ENCODE results near the gene KCNQ1.

The KCNQ1 gene

DNA sequence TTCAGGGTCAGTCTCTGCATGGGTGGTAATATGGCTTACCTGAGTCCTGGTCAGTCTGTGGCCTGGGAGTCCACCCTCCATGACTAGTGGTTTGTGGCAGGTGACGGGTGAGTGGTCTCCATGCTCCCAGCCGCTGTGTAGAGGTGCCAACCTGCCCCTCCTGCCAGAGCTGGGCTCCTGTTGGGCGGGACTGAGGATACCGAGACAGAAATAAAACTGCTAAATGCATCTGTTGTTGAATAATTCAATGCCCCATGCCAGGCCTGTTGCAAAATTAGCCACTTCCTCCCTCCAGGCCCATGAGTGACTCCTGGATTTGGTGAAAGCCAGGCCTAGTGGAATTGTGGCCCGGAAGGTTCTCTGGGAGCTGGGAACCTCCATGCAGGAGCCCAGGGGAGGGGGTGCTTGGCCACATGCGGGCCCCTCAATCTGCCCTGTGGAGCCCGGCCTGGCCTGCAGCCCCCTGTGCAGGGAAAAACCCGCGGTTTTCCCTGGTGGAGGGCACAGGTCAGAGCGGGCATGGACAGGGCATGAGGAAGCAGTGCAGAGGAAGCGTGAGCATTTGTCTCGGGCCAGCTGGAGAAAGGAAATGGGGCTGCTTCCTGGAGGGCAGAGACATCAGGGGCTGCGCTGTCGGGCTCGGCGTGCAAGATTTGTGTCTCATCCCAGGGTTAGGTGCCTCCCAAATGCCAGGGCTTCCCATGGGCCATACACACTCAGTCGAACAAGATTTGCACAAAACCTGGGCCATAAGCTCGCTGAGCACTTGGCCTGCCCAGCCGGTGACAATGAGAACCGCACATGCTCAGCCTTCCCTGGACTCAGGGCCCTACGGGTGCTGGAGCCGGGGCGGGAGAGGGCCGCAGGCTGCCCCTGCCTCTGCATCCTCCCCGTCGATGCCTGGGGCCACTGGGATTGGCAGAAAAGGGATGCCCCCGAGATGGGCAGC lies 66.9 kb downstream of the KCNQ1 start:
- DNase-seq (ENCODE audit: low read depth): no peak

DNA sequence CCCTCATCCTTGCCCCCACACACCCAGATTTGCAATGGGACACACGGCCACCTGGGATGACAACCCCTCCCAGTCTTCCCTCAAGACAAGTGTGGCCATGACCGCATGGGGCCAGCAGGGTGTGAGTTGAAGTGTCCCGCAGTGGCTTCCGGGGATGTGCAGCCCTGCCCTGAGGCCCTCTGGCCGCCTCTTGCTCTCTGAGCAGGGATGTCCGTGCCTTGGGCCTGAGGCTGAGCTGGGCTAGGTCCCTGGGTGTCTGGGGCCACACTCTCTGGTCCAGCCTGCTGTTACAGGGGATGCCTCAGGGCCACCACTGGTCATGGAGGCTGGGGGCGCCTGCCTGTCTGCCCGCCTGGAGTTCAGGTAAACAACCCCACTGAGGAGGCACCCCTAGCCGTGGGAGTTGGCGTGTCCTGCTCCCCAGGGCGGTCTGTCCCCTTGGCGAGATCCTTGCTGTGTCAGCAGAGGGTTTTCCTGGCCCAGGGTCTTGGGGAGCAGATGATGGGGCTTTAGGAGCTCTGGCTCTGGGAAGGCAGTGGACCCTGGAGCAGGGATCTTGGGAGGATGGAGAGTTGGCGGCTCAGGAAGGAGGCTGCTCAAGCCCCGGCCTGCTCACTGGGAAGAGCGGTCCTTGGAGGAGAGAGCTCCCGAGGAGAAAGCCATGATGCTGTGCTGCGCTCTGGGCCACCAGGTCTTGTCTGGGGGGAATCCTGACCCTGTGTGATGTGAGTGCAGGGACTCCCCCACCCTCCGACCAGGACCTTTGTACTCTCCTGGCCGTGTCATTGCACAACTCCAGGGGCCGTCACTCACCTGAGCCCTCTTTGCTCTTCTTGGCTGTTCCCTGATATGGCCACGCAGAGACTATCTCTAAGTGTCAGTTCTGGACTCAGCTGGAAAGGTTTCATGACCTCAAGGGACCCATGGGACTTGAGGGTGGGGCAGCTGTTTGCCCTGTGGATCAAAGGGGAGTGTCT lies 67.9 kb downstream of the KCNQ1 start:
- no peak for DNase-seq (ENCODE audit: low read depth)

DNA sequence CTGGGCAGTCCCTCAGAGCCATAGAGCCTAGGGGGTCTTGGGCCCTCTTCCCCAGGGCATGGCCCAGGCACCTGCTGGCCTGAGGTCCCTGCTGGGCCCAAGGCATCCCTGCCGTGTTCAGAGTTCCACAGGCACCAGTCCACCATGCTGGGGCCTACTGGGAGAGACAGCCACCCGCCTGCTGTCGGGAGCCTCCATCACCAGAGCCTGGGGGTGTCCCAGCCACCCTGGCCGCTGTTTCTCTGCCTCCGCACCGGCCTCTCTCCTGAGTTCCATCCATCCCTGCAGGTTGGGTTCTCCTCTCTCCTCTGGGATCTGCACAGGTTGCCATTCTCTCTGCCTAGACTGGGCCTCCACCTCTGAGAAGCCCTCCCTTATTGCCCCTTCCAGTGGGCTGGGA lies 68.6 kb downstream of the KCNQ1 start:
- no peak for DNase-seq (ENCODE audit: low read depth)

DNA sequence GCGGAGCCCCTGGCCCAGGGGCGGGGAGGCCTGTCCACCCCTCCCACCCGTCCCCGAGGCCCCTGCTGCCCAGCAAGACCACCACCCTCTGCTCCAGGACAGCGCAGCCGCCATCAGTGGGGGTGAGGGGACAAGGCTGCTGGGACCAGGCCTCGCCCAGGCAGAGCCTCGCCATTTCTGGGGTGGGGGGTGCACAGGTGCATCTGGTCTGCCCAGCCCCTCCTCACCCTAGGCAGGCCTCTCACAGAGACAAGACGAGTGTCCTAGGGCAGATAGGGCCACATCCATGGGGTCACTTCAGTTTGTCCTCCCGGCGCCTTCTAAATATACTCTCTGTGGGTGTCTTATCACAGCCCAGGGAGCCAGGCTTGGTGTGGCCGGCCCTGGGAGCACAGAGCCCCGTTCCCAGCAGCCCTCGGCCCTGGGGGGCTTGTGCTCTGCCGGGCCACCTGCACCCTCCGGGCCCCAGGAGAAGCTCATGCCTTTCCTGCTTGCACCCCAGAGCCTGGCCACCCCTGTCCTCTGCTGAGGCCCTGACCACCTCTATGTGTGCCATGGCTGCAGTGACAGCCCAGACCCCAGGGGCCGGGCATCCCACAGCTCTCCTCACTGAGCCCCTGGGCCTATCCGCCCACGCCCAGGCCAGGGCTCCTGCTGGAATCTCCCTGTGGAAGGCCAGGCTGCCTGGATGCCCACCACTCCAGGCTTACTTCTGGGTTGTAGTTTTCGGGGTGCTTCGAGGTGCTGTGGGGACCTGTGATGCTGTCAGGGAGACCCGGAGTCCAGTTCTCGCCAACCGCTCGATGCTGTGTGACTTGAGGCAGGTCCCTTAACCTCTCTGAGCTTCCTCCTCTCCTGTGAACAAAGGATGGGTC lies 70.8 kb downstream of the KCNQ1 start:
- no peak for DNase-seq (ENCODE audit: low read depth)

DNA sequence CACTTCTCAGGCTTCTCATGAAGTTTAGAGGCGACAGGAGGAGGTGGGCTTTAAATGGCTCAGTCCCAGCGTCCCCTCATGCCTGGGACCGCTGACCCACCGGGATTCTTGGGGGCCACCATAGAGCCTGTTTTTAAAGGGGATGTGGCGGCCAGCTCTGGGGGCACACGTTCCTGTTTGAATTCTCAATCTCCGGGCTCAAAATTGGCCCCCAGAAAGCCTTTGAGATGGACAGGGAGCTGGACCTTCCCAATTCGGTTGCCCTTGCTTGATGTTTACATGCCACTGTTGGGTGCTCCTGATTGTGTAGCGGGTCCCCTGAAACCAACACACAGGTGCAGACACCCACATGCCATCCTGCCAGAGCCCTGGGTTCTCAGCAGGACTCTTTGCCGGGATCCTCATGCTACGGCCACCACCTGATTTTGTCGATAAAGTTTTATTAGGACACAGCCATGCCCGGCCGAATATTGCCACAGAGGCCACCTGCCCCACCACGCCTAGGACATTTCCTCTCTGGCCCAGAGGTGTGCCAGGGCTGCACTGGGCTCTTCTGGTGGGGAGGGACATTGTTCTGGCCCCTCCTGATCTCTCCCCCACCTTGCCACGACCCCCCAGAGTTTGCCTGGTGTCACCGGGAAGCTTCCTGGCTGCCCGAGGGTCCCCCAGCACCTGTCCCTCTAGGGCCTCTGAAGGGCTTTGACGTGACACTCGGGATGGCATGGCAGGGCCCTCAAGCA lies 71.6 kb downstream of the KCNQ1 start:
- no peak for DNase-seq (ENCODE audit: low read depth)

DNA sequence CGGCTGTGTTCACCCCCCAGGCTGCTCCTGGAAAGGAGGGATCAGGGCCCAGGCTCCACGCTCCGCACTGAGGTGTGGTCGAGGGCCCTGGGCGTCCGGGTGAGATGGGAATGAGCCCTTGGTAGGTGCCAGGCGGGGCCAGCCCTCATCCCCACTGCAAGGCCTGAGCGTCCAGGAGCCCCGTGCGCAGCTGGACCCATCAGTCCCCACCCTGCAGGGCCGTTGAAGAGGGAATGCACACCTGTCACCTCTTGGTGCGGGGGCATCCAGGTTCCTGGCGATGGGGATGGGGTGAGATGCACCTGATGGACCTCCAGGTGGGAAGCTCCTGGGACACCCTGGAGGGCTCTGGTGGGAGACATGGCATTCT lies 72.2 kb downstream of the KCNQ1 start:
- no peak for DNase-seq (ENCODE audit: low read depth)

DNA sequence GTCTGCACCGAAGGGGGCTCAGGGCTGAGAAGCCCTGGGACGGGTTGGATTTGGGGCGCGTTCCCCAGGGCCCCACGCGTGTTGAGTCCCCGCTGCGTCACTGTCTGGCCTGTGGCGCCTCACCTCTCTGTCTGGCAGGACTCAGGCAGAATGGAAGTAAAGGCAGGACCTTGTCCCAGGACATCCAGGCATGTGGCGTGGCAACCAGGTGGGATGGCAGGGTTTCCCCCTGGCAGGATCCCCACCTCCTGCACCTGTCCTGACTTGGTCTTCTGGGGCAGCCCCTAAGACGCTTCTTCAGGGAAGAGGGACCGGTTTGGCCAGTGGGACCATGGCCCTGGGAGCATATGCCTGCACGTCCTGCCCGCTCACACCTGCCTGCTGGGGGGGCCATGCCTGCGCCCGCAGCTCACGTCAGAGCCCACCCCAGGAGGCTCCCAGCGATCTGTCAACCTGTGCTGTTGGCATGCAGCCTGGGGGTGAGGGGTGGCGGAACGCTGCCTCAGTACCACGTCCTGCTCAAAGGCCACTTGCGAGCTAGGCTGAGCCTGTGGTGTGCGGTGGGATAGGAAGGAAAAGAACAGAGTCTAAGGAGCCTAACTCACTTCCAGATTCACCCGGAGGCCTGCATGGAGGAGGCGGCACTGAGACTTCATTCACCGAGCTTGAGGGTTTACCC lies 72.7 kb downstream of the KCNQ1 start:
- no peak for DNase-seq (ENCODE audit: low read depth)

DNA sequence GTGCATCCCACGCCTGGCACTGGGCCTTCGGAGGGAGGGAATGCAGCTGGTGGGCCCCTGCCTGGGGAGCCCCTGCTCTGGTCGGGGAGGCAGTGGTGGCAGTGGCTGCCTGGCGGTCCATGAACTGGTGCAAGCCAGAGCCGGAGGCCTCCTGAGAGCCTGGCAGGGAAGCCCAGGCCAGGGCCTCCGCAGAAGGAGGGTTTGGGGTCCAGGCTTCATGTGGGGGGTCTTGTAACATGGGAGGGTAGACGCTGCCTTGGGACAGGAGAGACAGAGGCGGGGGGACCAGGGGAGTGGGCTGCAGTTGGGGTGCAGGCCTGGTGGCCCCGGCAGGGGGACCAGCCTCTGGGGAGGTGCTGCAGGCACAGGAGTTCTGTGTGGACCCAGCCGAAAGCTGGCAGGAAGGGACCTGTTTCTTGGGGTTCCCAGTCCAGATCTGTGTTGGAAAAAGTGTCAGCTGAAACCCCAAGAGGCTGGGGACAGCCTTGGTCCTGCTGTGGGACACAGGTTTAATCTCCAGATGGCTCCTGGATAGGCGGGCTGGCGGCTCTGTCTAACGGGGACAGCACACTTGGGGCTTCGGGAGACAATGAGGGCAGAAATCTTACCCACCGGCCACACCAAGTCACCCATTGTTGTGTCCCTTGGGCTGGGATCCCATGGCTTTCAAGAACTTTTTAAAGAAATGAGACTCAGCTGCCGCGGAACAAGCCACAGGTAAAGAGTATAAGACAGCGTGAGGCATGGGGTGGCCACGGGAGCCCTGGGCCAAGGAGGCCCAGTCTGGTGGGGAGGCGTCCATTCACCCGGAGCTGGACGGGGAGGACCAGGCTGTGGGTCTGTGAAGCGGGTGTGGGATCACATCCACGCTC lies 73.5 kb downstream of the KCNQ1 start:
- DNase-seq (ENCODE audit: low read depth): no peak

DNA sequence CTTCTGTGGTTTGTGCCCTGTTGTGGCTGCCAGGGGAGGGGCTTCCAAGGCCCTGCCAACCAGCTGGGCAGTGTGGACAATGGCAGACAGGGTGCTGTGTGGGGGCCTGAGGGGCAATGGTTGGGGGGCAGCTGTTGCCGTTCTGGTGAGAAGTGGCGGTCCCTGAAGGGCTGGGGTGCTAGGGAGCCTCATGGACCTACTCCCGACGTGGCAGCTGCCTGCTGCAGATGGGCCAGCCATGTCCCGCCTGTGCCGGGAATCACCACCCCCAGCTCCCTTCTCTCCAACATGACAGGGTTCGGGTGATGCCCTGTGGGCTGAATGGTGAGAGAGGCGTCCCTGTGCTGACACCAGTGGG lies 74.2 kb downstream of the KCNQ1 start:
- DNase-seq (ENCODE audit: low read depth): no peak

DNA sequence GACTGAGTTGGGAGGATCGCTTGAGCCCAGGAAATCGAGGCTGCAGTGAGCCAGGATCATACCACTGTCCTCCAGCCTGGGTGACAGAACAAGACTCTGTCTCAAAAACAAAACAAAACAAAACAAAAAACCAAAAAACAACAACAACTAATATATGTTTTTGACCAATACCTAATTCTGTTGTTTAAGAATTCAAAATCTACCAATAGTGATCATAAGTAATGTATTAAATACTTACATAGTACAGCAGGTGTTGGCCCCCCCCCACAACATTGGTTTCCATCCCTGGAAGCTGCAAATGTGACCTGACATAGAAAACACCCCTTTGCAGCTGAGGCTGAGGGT lies 74.7 kb downstream of the KCNQ1 start:
- DNase-seq (ENCODE audit: low read depth): no peak

DNA sequence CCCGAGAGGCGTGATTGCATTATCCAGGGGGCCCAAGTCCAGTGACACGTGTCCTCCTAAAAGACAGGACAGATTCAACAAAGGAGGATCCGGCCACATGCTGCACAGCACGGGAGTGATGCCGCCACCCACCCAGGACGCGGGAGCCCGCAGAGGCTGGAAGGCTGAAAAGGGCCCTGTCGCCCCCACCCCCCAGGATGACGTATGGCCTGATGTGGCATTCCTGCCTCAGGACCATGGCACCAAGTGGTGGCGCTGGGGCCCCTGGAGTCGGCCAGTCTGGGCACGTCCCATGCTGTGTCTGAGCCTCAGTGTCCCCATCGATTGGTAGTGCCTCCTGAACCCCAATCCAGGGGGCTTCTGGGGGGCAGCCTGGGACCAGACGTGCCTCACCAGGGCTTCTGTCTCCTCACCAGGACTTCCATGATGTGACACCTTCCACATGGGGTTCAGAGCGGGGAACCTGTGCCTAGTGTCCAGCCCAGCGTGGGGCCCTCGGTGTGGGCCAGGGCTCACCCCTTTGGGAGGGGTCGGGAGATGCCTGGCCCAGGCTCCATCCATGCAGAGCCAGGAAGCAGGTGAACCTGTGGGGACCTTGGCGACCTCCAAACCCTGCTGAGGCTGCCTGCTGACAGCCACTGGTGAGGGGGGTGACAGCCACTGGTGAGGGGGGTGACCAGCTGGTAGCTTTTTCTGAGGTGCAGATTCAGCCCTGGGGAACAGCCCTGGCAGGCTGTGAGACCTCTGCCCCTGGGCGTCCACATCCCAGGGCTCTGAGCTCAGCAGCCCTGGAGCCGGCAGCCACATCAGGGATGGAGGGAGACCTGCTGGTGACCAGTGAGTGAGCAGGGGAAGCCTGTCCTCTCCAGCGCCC lies 75.3 kb downstream of the KCNQ1 start:
- no peak for DNase-seq (ENCODE audit: low read depth)

DNA sequence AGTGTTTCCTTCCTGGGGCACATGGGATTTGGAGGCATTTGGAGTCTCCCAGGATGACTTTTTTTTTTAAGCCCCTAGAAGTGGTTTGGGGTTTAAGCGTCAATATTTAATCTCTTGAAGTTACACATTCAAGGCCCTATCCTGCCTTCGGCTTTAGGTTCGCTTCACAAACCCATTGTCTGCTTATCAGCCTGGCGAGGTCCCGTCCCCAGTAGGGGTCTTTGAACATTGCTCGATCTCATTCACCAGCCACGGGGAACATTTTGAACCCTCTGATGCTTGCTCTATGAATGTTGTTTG lies 75.9 kb downstream of the KCNQ1 start:
- DNase-seq (ENCODE audit: low read depth): no peak

DNA sequence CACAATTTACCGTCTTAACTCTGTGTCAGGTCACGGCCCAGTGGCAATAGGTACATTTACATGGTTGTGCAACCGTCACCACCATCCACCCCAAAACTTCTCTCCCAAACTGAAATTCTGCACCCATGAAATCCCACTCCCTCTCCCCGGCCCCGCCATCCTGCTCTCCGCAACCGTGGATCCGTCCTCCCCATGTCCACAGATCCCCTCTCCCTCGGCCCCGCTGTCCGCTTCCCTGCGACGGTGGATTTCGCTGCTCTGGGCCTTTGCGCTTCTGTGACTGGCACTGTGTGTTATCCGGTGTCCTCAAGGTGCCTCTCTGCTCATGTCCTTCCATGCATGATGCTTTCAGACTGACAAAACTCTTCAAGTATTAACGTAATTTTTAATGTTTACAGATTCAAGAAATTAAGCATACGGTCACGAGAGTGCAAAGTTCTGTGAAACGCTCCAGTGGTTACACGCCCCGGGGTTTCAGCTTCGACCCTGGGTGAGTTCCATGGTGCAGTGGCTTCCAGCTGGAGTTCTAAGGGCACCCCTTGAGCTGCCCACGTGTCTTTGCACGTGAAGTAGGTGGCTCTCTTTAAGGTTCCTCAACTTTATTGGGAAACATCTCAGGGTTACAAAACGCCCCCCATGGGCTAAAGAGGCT lies 76.4 kb downstream of the KCNQ1 start:
- no peak for DNase-seq (ENCODE audit: low read depth)

DNA sequence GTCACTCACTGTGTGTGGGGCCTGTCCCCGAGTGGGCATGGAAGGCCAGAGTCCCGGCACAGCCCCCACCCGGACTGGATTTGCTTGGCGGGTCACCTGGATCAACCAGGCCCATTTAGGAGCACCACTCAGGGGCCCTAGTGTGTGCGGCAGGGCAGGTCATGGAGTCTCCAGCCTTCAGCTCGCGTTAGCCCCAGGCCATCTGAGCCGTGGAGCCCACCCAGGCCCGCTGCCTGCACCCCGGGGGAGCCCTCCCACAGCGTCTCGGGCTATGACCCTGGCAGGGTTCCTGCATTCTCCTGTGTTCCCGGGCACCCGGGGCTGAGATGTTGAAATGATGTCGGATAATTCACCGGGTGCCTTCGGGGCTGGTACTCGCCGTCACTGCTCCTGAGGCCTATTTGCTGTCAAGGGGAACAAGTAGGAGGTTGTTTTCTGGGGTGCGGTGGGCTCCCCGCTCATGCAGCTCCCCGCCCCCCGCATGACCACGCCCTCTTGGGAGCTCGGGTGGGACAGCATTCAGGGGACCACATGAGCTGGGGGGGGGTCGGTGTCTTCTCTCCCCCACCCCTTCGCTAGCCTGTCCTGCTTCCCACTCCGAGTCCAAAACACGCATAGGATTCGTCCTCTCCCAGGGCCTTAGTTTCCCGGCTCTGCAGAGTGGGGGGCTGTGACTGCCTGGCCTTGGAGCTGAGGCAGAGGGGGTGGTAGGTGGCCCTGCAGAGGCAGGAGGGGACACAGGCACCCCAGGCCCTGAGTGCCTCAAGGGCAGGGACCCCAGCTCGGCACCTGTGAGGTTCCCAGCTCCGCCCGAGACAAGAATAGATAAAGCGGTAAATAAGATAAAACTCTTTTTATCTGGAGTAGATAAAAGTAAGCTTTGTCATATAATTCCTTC lies 77.2 kb downstream of the KCNQ1 start:
- DNase-seq (ENCODE audit: low read depth): no peak

DNA sequence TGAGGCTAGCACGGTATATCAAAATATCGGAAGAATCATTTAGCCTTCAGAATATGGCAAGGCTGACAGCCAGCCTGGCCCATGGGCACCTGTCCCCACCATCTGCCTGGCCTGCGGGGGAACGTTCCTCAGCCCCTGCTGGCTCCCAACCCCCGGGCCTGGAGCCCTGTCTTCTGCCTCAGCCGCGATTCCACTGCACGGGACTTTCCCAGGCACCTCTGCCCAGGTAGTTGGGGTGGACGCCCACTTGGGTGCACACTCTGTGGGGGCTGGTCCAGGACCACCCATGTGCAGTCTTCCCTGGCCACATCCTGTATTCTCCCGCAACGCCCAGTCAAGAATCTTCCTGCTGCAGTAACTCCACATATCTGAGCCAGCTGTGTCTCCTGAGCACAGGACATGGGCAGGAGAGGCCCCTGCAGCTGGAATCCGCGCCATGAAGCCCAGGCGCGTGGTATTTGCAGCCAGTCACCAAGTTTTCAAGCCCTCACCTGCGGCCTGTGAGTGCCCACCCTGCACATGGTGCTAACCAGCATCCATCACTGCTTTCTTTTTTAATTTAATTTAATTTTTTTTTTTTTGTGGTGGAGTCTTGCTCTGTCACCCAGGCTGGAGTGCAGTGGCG lies 77.9 kb downstream of the KCNQ1 start:
- no peak for DNase-seq (ENCODE audit: low read depth)

DNA sequence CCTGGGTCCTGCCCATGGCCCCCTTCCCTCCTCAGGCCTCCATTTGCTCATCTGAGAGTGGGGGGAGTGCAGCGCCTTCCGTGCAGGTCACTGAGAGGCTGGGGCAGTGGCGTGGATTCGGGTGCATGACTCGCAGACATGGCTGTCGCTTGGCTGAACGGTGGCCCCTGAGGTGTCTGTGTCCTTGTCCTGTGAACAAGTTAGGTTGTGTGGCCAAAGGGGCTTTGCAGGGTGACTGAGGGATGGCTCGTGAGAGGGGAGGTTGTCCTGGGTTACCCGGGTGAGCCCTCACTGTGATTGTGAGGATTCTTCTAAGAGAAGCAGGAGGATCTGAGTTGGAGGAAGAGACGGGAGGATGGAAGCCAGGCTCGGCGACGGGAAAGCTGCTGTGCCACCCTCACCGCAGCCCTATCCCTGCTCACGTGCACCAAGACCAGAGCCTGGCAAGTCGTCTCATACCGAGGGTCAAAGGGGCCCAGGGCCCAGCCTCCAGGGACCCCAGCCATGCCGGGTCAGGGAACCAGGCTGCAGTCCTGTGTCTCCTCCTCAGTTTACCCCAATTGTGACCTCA lies 79.1 kb downstream of the KCNQ1 start:
- no peak for DNase-seq (ENCODE audit: low read depth)

All from HS-5 (cell line).